Kasumi-1 (cell line): Measurements from ENCODE around the gene TOR1B.

Experiments
- DNase-seq, 2 experiments: peaks; one replicate each; lab custom pipeline; 2025; lab: John Stamatoyannopoulos, UW

Gene TOR1B

GRCh38 chr9:129814432-129815223 is 11.6 kb downstream of the TOR1B start:
- no peak for DNase-seq

DNA sequence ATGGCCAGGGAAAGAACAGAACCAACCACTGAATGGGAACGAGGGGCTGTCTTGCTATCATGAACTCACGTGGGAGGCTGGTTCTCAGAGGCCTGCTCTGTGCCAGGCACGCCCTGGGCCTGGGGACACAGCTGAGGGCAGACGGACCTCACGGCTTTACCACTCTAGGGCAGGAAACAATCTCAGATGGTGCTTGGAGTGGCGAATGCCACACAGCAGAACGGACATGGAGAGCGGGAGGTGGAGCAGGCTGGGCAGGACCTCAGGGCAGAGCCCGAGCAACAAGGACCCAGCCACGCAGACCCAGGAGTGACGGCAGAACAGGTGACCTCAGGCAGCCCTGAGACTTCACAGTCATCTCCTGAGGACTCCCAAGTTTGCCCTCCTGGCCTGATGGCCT is 12.3 kb downstream of the TOR1B start:
- no peak for DNase-seq

DNA sequence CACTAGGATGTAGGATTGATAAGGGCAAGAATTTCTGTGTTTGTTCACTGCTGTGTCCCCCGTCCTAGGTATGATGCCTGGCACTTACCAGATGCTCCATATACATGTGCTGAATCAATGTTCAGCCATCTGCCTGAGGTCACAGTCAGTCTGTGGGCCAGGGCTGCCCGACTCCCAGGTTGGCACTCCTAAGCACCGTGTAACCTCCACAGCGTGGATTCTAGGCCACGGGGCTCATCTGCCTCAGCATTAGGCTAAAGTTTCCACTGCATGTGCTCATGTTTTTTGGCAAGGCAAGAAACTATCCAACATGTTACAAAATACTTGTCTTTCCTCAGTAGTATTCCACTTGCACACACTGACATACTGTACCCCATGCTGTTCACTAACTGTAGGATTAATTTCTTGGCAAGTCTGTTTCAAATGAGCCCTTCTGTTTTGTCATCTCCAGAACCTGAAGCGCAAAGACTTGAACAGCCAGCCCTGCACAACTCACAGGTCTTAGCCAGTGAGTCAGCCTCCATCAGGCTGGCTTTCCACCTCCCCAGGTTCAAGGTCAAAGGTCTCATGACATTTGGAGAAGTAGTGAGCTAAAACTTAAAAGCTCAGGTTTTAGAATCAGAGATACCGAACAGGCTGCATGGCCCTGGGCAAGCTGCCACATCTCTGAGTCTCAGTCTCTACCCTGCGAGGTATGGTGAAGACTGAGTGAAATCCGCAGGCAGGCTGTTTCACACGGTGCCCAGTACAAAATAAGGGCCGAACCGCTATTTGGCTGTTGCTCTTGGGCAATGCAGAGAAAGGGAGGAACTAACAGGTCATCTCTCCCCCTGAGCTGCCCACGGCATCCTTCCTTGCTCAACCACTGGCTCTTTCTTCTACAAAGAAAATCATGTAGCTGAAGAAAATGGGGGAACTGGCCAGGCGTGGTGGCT is 13.8 kb downstream of the TOR1B start:
- peak in 1 of 2 experiments; percentile 26 for DNase-seq

- peak; percentile 54 to 74 for DNase-seq
Observed at GRCh38 chr9:129822898-129823541, 20.0 kb downstream of the TOR1B start.

DNA sequence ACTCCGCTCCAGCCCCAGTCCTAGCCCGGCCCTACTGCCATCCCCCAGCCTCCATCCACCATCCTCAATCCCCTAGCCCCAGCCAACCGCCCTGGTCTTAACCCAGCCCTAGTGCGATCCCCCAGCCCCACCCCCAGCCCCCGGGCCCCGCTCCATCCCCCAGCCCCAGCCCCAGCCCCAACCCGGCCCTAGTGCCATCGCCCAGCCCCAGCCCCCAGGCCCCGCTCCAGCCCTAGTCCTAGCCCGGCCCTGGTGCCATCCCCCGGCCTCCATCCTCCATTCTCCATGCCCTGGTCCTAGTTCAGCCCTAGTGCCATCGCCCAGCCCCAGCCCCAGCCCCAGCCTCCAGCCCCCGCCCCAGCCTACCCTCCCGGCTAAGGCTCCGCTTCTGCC is 20.6 kb downstream of the TOR1B start:
- DNase-seq = no peak

- peak; percentile 95 to 96 for DNase-seq
Observed at GRCh38 chr9:129823935-129824601, 21.1 kb downstream of the TOR1B start, which contains the start of gene TOR1A. TSS of gene TOR1A (minus strand) at chr9:129824136. CDS start at chr9:129824085, 51 bp downstream.

DNA sequence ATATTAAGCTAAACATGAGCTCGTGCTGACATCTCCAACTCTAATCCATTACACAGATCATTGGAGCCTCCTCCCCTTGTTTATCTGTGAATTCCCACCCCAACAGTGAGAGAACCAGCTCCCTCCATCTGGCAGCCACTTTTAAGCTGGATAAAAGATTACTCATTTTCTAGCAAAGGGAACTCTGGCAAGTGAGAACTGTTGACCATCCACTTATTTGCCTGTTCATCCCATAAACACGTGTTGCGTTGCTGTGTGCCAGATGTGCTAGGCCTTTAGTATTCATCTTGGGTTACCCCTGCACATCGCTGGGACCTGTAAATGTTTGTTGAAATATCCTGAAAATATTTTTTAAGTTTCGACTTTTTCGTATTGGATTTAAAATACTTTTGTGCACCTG is 23.4 kb downstream of the TOR1B start:
- DNase-seq = no peak

- no peak for DNase-seq
Observed at GRCh38 chr9:129826759-129827158, 23.8 kb downstream of the TOR1B start.

DNA sequence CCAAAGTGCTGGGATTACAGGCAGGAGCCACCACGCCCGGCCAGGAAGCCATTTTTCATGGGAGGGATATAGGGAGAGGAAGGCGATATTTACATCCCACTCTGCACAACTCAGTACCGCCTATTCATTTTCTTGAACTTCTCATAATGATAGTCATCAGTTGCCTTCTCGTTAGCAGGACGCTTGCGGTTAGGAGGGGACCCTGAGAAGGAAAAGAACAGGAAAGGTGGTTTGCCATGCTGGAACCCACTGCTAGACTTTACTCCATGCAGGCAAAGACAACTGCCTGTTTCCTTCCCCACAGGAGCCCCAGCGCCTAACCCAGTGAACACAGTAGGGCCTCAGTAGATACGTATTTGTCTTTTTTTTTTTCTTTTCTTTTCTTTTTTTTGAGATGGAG is 25.1 kb downstream of the TOR1B start:
- DNase-seq = no peak

DNA sequence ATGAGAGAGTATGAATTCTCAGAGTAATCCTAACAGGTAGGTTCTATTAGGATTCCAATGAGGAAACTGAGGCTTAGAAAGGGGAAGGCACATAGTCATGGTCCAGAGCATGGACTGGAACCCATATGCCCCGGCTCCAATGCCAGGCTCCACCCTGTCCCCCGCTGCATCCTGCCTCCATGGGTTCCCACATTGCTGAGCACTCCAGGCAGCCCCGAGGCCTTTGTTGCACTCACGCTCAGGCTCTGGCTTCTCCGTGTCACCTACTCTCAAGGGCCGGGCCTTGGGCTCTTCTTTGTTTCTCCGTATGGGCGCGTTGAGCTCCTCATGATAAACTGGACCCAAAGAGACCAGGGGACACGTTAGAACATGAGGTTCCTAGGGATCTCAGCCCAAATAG is 26.0 kb downstream of the TOR1B start:
- no peak for DNase-seq

DNA sequence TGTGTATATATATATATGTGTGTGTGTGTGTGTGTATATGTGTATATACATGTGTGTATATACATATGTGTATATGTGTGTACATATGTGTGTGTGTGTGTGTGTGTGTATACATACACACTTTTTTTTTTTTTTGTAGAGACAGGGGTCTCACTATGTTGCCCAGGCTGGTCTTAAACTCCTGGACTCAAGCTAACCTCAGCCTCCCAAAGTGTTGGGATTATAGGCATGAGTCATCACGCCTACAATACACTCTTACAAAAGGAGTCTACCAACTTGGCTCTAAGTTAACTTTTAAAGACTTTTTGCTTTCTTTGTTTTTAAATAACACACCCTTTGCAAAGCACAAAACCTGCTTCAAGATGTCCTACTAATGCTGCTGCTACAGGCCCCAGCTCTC is 30.0 kb downstream of the TOR1B start:
- no peak for DNase-seq

DNA sequence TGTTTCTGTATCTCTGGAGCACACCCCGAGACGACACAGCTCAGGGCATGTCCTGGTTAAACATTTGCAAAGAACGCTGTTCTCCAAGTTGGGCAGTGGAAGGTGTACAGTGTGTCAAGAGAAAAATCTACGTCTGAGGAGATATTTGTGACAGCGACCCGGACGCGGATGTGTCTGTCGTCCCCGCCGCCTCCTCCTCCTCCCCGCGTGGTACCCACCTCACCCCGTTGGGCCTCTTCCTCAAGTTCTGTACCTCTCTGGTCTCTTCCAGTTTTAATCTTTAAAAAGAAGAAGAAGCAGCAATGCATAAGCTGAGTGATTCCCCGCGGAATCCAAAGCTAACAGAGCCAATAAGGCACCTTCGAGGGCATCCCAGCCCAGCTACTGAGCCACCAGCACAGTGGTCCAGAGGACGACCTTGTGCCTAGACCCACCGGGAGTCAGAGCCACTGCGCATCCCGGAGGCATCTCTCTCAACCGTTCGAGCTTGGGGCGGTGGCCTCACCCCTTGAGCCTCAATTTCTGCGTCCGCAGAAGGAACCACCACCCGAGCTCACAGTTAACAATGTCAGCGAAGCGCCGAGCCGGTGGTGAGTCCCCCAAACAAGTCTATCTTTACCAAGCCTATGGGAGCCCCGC is 31.6 kb downstream of the TOR1B start:
- DNase-seq = peak in 1 of 2 experiments; percentile 29

DNA sequence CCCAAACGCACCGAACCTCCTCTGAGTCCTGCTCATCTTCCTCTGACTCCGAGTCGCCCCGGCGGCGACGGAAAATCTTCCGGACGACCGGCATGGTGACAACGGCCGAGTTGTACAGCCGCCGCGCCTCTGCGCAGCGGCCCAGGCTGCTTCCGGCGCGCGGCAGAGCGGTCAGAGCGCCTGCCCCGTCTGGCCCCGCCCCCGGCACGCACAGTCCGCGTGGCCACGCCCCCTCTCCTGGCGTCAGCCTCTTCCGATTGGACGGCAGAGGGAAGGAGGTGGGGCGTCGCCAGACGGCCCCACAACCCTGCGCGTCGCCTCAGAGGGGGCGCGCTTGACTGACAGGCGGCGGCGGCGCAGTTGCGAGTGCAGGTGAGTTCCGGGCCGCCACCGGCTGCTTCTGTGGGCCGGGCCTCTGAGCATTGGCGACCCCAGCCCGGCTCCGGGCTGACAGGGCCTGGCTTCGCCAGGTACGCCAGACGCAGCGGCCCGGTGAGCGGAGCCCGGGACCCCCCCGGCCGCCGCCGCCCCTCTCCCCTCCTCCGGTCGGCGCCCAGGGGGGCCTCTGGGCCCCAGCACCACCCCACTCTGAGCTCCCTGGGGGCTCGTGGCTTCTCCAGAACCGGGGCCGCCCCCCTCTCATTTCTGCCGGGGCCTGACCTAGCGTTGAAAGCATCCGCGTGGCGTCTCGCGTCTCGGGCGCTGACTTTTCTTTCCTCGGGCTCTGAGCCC is 32.3 kb downstream of the TOR1B start, which contains the start of the genes C9orf78 and USP20:
Gene C9orf78 (minus strand): TSS at position 148 of the 732 bp plus-strand sequence. CDS start 54 bp downstream, at position 94.
Gene USP20 (plus strand): TSS at position 331 of the 732 bp plus-strand sequence. CDS start 17,098 bp downstream, outside the sequence.
- DNase-seq = peak; percentile 88 to 91

DNA sequence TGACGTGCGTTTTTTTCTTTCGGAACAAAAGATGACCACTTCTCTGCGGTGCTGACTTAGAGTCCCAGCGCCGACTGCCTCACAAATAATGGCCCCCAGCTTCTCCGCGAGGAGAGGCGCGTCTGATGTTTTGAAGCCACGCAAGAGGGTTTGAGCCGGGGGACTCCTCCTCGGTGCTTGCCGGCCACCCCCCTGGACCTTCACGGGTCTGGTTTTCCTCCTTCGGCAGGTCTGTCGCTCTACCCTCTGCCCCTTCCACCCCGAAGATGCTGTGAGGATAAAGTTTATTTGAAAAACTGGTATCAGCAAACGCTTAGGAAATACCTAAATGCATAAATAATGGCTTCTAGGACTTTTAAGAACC is 32.9 kb downstream of the TOR1B start:
- no peak for DNase-seq

DNA sequence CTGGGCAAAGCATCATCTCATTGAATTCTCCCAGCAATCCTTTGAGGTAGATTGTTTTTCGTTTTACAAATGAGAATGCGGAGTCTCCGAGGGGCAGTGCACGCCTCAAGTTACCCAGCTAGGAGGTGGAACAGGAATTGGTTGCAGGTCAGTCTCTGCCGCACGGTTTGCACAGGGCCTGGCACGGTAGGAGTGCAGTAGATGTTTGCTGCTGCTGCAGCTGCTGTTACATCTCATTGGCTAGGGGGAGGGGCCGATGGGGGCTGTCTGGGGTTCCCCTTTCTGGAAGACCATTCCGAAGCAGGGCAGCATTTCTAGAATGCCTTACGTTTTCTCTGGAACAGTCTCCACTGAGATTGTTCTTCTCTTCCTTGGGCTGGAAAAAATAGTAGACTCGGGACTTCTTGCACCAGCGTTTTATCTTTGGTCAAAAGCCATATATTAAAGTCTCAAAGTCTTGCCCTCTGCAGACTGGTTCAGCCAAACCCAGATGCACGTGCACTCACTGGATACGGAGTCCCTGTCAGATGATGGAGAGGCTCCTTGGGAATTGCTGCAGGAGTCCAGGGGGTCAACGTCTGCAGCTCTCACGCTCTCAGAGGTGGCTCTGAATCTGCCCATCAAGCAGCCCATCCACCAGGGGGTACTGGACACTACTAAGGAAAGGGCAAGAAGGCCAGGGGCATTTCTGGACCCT is 33.5 kb downstream of the TOR1B start:
- DNase-seq = peak; percentile 23 to 35

GRCh38 chr9:129838707-129839259 is 35.8 kb downstream of the TOR1B start:
- DNase-seq = peak; percentile 10 to 39

GRCh38 chr9:129839324-129840023 is 36.5 kb downstream of the TOR1B start:
- no peak for DNase-seq

DNA sequence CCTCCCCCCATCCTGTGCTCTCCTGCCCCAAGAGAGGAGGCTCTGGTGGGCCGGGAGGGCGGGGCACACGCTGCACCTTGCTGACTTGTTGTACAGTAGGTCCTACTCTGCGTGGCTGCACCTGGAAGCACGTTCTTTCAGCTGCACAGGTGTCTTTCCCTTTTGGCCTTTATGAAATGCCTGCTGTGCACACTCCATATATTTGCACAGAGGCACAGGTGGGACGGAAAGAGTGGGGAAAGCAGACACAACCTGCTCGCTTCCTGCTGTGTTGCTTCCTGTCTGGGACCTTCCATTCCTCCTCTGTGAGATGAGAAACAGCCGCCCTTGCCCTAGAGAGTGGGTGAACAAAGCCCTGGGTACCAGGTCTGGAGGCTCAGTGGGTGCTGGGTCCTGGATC is 37.0 kb downstream of the TOR1B start:
- no peak for DNase-seq

DNA sequence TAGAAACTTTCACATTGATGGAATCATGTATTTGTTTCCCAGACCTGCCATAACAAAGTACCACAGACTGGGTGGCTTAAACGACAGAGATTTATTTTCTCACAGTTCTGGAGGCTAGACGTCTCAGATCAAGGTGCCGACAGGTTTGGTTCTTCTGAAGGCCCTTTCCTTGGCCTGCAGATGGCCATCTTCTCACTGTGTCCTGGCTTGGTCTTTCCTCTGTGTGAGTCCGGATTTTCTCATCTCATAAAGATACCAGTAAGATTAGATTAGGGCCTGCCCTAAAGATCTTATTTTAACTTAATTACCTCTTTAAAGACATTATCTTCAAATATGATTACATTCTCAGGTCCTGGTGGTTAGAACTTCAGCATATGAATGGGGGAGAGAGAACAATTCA is 38.1 kb downstream of the TOR1B start:
- DNase-seq = no peak
